ENCODE results near the gene TBCEL.
A peak's percentile ranks its signal among the peaks of the same experiment; 100 is the strongest.
"Not testable (repeated sequence)": the region's sequence is repeated elsewhere in the genome, so short reads cannot be mapped to it uniquely, and the experiment has no call there.

TBCEL gene

DNA sequence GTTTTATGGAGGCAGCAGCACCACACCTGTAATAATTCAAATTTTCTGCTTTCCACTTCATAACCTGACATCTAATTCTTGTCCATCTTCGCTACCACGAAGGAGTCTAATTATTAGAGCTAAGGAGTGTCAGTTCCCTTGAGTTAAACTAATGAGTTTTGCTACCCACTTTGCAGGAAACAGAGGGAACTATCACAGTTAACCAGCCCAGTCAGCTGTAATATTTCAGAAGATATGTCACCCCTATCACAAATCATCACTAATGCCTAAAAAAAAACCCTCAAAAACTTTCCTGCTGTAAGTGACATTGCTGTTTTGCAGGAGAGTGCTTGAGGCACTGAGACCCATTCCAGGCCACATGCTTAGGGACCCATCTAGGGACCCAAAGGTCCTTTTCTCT lies 85.6 kb downstream of the TBCEL start:
- DNase-seq, result no peak

GRCh38 chr11:121109916-121110586 lies 86.1 kb downstream of the TBCEL start:
- no peak for DNase-seq

DNA sequence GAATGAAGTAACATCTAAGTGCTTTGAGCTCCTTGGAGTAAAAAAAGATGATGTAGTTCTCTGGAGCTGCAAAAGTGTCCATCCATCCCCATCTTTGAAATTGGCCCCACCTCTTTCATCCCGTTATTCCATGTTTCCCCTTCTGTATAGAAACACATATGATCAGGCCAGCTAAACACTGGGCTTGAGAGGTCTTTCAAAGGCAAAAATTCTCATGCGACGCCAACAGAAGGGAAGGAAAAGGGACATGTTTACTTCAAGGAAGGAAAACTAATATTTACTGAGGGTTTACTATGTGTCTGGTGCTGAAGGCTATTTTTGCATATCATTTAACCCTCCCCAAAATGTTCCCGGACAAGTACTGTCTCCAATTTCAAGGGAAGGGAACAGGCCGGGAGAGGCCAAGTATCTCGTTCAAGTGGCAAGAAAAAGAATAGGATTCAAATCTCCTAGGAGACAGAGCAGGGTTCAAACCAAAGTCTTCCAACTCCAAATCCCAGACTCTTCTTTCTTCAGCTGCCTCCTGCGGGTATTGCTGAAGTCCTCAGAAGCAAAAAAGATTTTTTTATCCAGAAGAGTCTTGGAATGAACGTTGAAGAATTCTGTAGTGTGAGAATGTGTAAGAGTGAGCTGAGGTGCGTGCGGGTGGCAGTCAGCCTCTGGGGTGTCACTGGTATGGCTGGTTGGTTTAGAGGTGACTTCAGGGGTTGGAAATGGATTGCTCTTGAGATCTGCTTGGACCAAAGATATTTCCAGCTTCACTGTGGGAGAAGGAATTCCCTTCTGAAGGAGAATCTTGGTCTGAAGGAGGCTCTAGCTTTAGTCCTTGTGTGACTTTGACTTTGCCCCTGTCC lies 87.2 kb downstream of the TBCEL start:
- DNase-seq, result no peak

- DNase-seq, result peak; percentile 75
These were observed 88.9 kb downstream of the TBCEL start for GRCh38 chr11:121112498-121113455.

GRCh38 chr11:121113611-121114010 lies 89.7 kb downstream of the TBCEL start:
- no peak for DNase-seq

- DNase-seq, result not testable (repeated sequence)
These were observed 91.1 kb downstream of the TBCEL start for GRCh38 chr11:121115024-121115423.

GRCh38 chr11:121117788-121118187 lies 93.9 kb downstream of the TBCEL start:
- DNase-seq, result peak; percentile 63

DNA sequence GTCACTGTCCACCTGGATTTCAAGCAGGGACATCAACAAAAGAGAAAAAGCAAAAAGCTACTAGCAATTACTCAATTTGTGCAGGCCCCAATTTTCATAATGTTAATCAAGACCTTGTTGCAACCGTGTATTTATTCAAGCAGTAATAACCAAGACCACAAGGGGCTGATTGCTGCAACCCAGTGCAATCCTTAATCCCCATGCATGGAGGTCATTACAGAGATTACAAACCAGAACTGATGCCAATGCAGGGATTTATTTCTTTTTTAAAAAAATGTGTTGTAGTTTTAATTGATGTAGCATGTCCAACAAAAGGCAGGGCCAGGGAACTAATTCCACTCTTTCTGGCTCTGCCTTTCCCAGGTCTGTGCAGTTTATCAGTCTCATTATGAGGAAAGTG lies 95.5 kb downstream of the TBCEL start:
- DNase-seq, result no peak

GRCh38 chr11:121122328-121122727 lies 98.4 kb downstream of the TBCEL start:
- no peak for DNase-seq

DNA sequence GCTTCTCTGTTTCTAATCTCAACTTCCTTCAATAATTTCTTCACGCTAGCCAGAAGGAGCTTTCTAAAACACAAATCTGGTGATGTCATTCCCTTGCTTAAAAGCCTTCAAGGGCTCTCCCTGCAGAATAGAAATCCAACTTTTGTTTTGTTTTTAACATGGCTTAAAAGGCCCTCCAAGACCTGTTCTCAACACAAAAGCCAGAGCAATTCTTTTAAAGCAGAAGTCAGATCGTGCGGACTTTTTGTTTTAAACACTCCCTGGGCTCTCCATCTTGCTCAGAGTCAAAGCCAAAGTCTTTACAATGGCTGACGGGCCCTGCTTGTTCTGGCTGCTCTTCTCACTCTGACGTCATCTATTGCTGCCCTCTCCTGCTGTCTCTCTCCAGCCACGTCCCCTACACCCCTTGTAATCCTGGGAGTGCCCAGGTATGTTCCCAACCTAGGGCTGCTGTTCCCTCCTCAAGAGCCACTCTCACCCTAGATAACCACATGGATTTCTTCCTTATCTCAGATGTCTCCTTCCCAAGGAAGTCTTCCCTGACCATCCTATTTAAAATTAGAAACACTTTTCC lies 99.7 kb downstream of the TBCEL start:
- DNase-seq, result no peak

- DNase-seq, result no peak
These were observed 103.9 kb downstream of the TBCEL start for GRCh38 chr11:121127809-121128208.

DNA sequence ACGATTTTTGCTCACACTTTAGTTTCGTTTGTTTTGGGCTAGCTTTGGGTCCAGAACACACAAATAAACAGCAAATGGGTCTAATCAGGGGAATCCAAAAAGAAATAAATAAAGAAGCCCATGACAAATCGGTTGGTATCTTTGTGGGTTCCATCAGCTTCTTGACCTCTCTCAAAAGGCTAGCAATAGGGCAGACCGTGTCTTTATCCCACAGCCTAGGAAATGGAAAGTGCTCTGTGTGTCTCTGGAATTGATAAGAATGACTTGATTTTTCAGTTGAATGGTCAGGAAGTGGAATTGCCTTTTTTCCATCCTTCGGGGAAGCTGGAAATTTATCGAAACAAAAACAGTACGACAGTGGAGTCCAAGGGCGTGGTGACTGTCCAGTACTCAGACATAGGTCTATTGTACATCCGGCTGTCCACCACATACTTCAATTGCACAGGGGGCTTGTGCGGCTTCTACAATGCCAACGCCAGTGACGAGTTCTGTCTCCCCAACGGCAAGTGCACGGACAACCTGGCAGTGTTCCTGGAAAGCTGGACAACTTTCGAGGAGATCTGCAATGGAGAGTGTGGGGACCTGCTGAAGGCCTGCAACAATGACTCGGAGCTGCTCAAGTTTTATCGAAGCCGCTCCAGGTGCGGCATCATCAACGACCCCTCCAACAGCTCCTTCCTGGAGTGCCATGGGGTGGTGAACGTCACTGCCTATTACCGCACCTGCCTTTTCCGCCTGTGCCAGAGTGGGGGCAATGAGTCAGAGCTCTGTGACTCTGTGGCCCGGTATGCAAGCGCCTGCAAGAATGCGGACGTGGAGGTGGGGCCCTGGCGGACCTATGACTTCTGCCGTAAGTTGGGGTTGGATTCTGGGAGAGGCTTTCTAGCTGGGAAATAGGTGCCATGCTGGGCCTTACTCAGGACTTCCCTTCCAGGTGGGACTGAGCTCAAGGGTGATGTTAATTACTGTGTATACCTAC lies 105.7 kb downstream of the TBCEL start:
- DNase-seq, result no peak

- DNase-seq, result no peak
These were observed 107.8 kb downstream of the TBCEL start for GRCh38 chr11:121131656-121132055.

- no peak for DNase-seq
These were observed 108.5 kb downstream of the TBCEL start for GRCh38 chr11:121132211-121132976.

DNA sequence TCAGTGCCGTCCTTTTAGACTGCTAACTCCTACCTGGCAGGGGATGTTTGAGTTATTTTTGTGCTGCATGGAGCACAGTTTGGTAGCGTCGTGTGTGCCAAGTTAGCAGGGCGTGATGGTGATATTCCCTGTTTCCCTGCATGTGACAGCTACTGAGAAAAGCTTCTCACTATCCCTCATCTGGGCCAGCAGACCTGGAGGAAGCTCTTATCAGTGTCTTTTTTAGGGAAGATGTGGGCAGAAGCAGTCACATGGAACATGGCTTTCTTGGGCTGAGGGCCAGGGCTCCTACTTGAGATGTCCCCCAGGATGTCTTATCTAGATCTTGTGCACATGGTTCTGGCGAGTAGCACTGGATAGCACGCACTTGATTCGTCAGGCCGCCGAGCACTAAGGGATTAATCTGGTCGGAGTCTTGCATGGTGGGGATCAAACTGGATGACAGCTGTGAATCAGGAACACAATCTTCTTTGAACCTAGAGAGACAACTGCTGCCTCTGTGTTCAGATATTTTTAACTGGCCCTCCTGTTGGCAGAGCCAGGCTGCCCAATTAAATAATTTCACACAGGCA lies 110.9 kb downstream of the TBCEL start:
- no peak for DNase-seq

- no peak for DNase-seq
These were observed 113.1 kb downstream of the TBCEL start for GRCh38 chr11:121137005-121137404.

DNA sequence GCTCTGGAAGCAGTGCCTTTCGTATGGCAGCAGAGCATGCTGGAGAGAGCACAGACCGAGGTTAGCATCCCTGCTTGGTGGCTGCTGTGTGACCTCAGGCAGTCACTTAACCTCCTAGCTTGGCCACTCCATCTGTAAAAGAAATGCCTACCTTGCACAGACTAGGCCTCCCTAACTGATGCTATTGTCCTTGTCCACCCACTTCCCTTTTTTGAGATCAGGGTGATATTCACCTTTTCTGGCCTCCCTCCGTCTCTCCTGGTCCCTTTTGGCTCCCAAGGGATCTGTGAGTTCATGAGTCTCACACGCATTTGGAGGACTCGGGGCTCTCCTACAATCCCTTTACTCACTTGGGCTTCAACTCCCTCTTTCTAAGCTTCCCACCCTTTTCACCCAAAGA lies 114.4 kb downstream of the TBCEL start:
- DNase-seq, result no peak

- DNase-seq, result no peak
These were observed 116.5 kb downstream of the TBCEL start for GRCh38 chr11:121140369-121140768.

Data from NCI-H226 (cell line).